ENCODE results near the gene DSE.

The DSE gene

DNA sequence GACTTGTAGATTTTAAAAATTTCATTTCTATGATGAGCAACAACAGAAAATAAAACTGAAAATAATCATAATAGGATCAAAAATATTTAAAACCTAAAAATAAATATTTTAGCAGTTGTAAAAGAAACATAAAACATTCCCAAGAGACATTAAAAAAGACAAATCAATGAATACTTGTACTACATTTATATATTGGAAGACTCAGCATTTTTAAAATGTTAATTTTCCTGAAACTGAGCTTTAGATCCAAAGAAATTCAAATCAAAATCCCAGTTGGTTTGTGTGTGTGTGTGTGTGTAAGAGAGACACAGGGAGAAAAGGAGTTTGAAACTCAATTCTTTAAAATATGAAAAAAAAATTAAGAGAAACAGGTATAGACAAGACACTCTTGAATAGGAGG is 38.7 kb upstream of the DSE start:
- TF ChIP-seq CTCF (IDR thresholded peaks at IDR 0.05): no peak

GRCh38 chr6:116335612-116336215 is 35.0 kb upstream of the DSE start:
- no peak for TF ChIP-seq CTCF (IDR thresholded peaks at IDR 0.05)

- no peak for TF ChIP-seq CTCF (IDR thresholded peaks at IDR 0.05)
Measured at GRCh38 chr6:116338943-116339342, 31.8 kb upstream of the DSE start.

GRCh38 chr6:116349216-116349615 is 21.5 kb upstream of the DSE start:
- no peak for TF ChIP-seq CTCF (IDR thresholded peaks at IDR 0.05)

- no peak for TF ChIP-seq CTCF (IDR thresholded peaks at IDR 0.05)
Measured at GRCh38 chr6:116351101-116351500, 19.6 kb upstream of the DSE start.

GRCh38 chr6:116352515-116353471 is 18.0 kb upstream of the DSE start:
- TF ChIP-seq CTCF (IDR thresholded peaks at IDR 0.05): no peak

DNA sequence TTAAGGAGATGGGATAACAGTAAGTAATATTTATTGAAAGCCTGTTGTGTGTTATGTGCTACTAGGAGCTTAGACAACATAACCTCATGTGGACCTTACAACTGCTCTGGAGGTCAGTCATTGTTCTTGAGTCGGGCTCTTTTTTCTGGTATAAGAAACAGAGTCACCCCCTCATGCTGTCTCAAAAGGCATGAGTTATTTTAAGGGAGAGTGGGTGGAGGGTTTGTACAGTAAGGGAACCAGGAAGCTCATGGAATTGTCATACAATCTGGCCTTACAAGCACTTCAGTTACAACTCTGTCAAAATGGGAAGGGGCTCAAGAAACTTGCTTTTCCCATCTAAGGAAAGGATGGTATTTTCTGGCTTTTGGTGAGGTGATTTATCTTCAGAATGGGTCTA is 16.5 kb upstream of the DSE start:
- no peak for TF ChIP-seq CTCF (IDR thresholded peaks at IDR 0.05)
